Stimulated activated CD4-positive, alpha-beta T cell treated with anti-CD3 and anti-CD28 coated beads, Interleukin-15, amount 100 ng/mL, for 24 hours (primary cell): ENCODE results near the gene SMCO2.
A peak's percentile ranks its signal among the peaks of the same experiment; 100 is the strongest.

Experiments used
- DNase-seq: peaks from one replicate; pipeline ENCODE4 v3.0.0-alpha.2; 2020

Gene SMCO2

DNA sequence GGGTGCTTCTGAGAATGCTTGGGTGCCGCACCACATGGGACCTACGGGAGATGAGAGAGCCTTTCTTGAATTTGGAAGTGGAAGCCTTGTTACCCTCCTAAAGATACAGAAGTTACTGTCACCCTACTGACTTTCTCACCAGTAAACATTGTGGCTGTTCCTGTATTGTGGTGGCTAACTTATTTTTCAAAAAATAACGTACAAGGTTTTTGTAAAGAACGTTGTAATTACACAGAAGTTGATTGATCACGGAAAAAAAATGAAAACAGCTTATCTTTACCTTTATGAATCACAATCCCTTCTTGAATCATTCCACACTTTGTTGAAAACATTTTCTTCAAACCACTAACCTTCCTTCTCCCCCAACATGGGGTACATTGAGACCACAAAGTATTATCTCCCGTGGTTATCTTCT is 55.5 kb downstream of the SMCO2 start:
- no peak for DNase-seq

DNA sequence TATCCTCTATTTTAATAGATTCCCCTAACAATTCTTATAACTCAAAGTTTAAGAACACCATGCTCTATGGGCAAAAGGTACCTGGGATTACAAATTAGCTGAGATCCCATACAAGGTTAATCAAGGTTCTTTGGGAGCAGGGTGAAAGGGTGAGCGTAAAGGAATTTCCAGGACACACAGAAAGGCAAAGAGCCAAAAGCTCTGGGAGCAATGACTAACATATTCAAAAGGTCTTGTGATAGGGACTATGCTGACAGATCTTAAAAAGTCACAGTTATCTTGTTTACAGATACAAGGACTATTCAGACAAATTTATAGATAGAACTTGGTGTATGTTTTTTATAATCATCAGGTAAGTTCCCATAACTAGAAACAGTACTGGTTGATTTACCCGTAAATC is 58.0 kb downstream of the SMCO2 start:
- DNase-seq, result no peak

DNA sequence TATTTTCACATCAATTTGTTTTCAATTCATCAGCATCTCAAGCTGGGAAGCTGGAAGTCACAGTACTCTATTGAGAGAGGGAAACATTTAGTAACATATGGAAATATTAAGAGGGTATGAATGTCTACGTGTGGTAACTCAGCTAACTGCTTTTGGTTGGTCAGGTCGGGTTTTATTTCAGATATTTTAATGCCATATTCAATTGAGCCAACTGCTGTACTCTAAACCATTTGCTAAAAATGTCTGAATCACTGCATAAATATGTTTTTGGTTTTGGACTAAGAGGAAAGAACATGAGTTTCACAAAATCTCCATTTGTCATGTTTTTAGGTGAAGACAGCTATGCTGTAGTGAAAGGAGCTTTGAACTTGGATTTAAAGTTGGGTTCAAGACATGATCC is 58.6 kb downstream of the SMCO2 start:
- no peak for DNase-seq

- DNase-seq, result no peak
These were observed 59.2 kb downstream of the SMCO2 start for GRCh38 chr12:27505761-27506160.

DNA sequence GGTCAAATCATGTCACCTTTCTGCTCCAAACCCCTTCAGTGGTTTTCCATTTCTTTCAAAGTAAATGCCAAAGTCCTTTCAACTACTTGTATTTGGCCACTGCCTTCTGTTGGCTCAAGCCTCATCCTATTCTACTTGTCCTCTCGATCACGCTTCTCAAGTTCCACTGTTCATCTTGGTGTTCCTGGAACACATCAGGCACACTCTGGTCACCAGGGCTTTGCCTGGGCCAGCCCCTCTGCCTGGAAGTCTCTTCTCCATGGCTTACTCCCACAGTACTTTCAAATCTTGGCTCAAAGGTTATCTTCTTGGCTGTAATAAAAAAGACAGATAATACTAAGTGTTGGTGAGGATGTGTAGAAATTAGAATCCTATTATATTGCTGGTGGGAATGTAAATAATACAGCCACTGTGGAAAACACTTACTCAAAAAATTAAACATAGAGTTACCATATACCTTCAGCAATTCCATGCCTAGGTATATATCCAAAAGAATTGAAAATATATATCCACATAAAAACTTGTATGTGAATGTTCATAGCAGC is 60.2 kb downstream of the SMCO2 start:
- no peak for DNase-seq

DNA sequence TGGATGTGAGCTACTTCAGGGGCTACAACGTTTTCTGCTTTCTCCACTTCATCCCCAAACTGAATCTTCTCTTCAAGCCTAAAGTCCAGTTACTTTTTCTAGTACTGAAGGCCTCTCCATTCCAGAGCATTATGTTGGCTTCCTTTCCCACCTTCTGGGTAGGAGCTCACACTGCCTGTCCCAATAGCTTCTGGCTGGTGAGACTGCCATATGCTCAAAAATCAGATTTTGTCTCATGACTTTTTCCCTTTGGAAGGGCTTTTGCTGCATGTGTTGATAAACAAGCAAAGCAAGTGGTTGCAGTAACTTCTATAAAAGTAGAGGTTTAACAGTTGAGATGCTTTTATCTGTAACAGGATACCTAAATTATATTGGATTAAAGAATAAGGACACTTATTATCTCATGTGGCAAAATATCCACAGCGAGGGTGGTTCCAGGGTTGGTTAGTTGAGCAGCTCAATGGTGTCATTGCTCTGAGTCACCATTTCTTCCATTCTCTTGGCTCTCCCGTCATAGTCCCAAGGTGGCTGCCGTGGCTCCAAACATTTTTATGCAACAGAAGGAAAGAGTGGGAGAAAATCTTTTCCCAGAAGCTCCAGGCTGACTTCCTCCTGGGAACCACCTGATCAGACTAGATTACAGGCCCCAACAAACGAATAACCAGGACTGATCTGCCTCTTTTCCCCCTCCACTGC is 62.3 kb downstream of the SMCO2 start:
- no peak for DNase-seq

- no peak for DNase-seq
These were observed 64.6 kb downstream of the SMCO2 start for GRCh38 chr12:27511031-27511722.

- no peak for DNase-seq
These were observed 65.1 kb downstream of the SMCO2 start for GRCh38 chr12:27511723-27512045.

GRCh38 chr12:27513155-27513824 is 66.8 kb downstream of the SMCO2 start:
- no peak for DNase-seq

- no peak for DNase-seq
These were observed 69.1 kb downstream of the SMCO2 start for GRCh38 chr12:27515671-27516070.

DNA sequence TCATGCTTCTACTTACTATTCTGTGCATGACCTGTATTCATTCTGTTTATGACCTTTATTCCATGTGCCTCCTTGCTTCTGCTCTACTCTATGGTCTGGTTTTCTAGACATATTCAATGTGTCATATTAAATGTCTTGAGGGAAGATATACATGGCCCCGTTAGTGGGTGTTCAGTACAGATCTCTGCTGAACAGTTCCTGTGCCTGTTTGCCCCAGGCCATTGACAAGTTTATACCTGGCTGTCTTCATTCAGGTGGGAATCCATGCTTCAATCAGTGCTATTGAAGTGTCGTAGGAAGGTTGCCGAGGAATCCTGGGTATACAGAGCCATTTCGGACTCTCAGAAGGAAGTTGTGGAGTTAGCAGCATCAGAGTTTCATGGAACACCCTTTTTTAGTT is 70.1 kb downstream of the SMCO2 start:
- no peak for DNase-seq

DNA sequence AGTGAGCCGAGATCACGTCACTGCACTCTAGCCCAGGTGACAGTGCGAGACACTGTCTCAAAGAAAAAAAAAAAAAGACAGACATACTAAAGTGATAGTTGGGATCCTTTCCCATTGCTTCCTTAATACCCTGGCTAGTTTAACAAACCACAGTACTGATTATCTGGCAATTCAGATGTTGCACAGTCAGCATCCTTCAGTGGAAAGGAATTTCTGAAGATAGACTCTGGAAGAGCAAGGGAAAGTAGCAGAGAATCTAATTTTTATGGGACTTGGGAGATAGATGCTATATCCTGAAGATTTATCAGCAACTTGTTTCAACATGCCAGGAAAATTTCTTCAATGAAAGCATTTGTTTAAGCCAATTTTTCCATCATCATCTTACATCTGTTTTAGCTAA is 71.0 kb downstream of the SMCO2 start:
- no peak for DNase-seq

GRCh38 chr12:27517961-27518665 is 71.6 kb downstream of the SMCO2 start:
- no peak for DNase-seq

DNA sequence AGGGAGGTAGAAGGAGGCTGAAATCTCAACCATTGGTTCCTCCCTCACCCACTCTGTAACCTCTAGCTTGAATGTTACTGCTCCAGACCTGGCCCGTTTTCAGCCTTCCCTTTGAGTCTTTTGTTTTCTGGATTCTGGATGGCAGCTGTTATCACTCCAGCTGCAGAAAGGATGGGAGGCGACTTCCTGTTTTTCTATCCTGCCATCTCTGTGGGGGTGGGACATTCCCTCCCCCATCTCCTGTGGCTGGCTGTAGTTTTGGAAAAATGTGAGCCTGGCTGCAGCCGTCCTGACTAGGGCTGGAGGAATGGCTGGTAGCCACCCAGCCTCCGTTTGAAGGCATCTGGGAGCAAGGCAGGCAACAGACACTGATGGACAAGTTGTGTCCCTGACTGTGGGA is 74.5 kb downstream of the SMCO2 start:
- DNase-seq, result no peak

DNA sequence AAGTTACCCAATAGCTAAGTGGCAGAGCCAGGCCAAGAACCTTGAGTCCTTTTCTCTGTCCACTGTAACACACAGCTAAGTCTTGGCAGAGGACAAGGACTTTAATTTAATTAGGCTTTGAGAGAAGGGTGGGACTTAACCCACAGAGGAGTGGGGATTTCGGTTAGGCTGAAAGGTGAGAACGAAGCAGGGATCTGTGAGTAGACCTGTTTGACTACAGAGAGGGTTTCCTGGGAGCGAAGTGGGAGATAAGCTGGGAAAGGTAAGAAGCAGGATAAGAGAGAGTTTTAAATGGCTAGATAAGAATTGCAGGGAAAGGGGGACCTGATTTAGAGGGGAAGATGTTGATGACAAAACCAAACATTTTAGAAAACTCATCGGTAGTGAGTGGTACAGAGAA is 75.4 kb downstream of the SMCO2 start:
- no peak for DNase-seq

GRCh38 chr12:27523305-27523641 is 76.7 kb downstream of the SMCO2 start:
- DNase-seq, result no peak

- DNase-seq, result peak; percentile 99
These were observed 77.3 kb downstream of the SMCO2 start, which contains the start of gene PPFIBP1 for GRCh38 chr12:27523642-27524493. Gene PPFIBP1 (plus strand): TSS chr12:27524206. CDS start chr12:27633397, 109,191 bp downstream.

GRCh38 chr12:27524494-27524835 is 77.9 kb downstream of the SMCO2 start:
- no peak for DNase-seq

- DNase-seq, result no peak
These were observed 78.6 kb downstream of the SMCO2 start for GRCh38 chr12:27524839-27525753.

- no peak for DNase-seq
These were observed 81.0 kb downstream of the SMCO2 start for GRCh38 chr12:27527512-27527911.

- no peak for DNase-seq
These were observed 82.3 kb downstream of the SMCO2 start for GRCh38 chr12:27528788-27529187.
